ENCODE data around the gene PALLD. TPM values are rescaled to one million over a fixed set of nuclear protein-coding genes. Genes with fewer than 3 reads are reported as not detected.

Gene PALLD
- total RNA-seq, 2 experiments from 2014 or later: 0.49 to 0.78 TPM

- no peaks in the 10 kb centered on the region for H3K9me3 Mint-ChIP-seq
- TF ChIP-seq, protein P1, sequence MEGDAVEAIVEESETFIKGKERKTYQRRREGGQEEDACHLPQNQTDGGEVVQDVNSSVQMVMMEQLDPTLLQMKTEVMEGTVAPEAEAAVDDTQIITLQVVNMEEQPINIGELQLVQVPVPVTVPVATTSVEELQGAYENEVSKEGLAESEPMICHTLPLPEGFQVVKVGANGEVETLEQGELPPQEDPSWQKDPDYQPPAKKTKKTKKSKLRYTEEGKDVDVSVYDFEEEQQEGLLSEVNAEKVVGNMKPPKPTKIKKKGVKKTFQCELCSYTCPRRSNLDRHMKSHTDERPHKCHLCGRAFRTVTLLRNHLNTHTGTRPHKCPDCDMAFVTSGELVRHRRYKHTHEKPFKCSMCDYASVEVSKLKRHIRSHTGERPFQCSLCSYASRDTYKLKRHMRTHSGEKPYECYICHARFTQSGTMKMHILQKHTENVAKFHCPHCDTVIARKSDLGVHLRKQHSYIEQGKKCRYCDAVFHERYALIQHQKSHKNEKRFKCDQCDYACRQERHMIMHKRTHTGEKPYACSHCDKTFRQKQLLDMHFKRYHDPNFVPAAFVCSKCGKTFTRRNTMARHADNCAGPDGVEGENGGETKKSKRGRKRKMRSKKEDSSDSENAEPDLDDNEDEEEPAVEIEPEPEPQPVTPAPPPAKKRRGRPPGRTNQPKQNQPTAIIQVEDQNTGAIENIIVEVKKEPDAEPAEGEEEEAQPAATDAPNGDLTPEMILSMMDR (IDR thresholded peaks at IDR 0.05): no peak
- ATAC-seq (ENCODE audit: poor library complexity) (no peak), DNase-seq (no peak)
- H3K36me3 Mint-ChIP-seq (ENCODE audit: low read depth): no peaks in the 10 kb centered on the region
- CTCF ChIA-PET: no interaction called here
- Histone ChIP-seq H3K27me3 (ENCODE audit: control insufficient read depth in 1 of 2, insufficient read depth in 2 of 2, low read length in 2 of 2) (peaks cover 0 to 5% of the 10 kb centered on the region in 2 experiments), H3K9me3 (ENCODE audit: control insufficient read depth in 1 of 2, insufficient read depth in 1 of 2, low read length in 2 of 2) (no peaks in the 10 kb centered on the region), H3K4me1 (ENCODE audit: insufficient read depth, low read length) (no peaks in the 10 kb centered on the region), H3K36me3 (ENCODE audit: insufficient read depth, low read length) (no peaks in the 10 kb centered on the region), H3K4me3 (ENCODE audit: low read length) (no peak overlapping the region), H3K27ac (ENCODE audit: low read depth in 1 of 2, low read length in 2 of 2) (no peak overlapping the region)
- no peak overlapping the region for H3K4me3 Mint-ChIP-seq
- no peak overlapping the region for H3K27ac Mint-ChIP-seq
- no peaks in the 10 kb centered on the region for H3K4me1 Mint-ChIP-seq (ENCODE audit: low read depth)
- intact Hi-C loops (cut with DNase I, micrococcal nuclease): no loop called here
- peaks cover 5% of the 10 kb centered on the region for H3K27me3 Mint-ChIP-seq
- POLR2A ChIA-PET: no interaction called here
These were observed 97.3 kb downstream of the PALLD start for GRCh38 chr4:168594121-168594520.

GRCh38 chr4:168598191-168598590 is 101.3 kb downstream of the PALLD start:
- ChIA-PET POLR2A (no interaction called here), CTCF (no interaction called here)
- ATAC-seq (ENCODE audit: poor library complexity) (no peak), DNase-seq (no peak)
- H3K4me3 ChIP-seq (ENCODE audit: low read length): no peak overlapping the region
- peaks cover 0 to 3% of the 10 kb centered on the region in 2 experiments for H3K27me3 ChIP-seq (ENCODE audit: control insufficient read depth in 1 of 2, insufficient read depth in 2 of 2, low read length in 2 of 2)
- H3K4me1 ChIP-seq (ENCODE audit: insufficient read depth, low read length): no peaks in the 10 kb centered on the region
- Mint-ChIP-seq H3K36me3 (ENCODE audit: low read depth) (no peaks in the 10 kb centered on the region), H3K4me1 (ENCODE audit: low read depth) (no peaks in the 10 kb centered on the region), H3K27me3 (peaks cover 5% of the 10 kb centered on the region), H3K27ac (no peak overlapping the region), H3K4me3 (no peak overlapping the region), H3K9me3 (no peaks in the 10 kb centered on the region)
- H3K36me3 ChIP-seq (ENCODE audit: insufficient read depth, low read length): no peaks in the 10 kb centered on the region
- TF ChIP-seq, protein P1 (IDR thresholded peaks at IDR 0.05): no peak
- H3K9me3 ChIP-seq (ENCODE audit: control insufficient read depth in 1 of 2, insufficient read depth in 1 of 2, low read length in 2 of 2): no peaks in the 10 kb centered on the region
- no peak overlapping the region for H3K27ac ChIP-seq (ENCODE audit: low read depth in 1 of 2, low read length in 2 of 2)
- intact Hi-C loops (cut with DNase I, micrococcal nuclease): no loop called here

- Histone ChIP-seq H3K27me3 (ENCODE audit: control insufficient read depth in 1 of 2, insufficient read depth in 2 of 2, low read length in 2 of 2) (peaks cover 0 to 3% of the 10 kb centered on the region in 2 experiments), H3K4me1 (ENCODE audit: insufficient read depth, low read length) (no peaks in the 10 kb centered on the region), H3K27ac (ENCODE audit: low read depth in 1 of 2, low read length in 2 of 2) (no peak overlapping the region), H3K36me3 (ENCODE audit: insufficient read depth, low read length) (no peaks in the 10 kb centered on the region), H3K4me3 (ENCODE audit: low read length) (no peak overlapping the region), H3K9me3 (ENCODE audit: control insufficient read depth in 1 of 2, insufficient read depth in 1 of 2, low read length in 2 of 2) (no peaks in the 10 kb centered on the region)
- H3K4me1 Mint-ChIP-seq (ENCODE audit: low read depth): no peaks in the 10 kb centered on the region
- H3K27ac Mint-ChIP-seq: no peak overlapping the region
- ChIA-PET POLR2A (no interaction called here), CTCF (no interaction called here)
- TF ChIP-seq, protein P1 (IDR thresholded peaks at IDR 0.05): no peak
- intact Hi-C loops (cut with DNase I, micrococcal nuclease): no loop called here
- no peak for DNase-seq
- H3K4me3 Mint-ChIP-seq: no peak overlapping the region
- no peaks in the 10 kb centered on the region for H3K36me3 Mint-ChIP-seq (ENCODE audit: low read depth)
- no peaks in the 10 kb centered on the region for H3K9me3 Mint-ChIP-seq
- ATAC-seq (ENCODE audit: poor library complexity): no peak
- H3K27me3 Mint-ChIP-seq: peaks cover 5% of the 10 kb centered on the region
These were observed 104.1 kb downstream of the PALLD start for GRCh38 chr4:168600796-168601583.
